HCT116 (cell line): ENCODE results near the gene GNAS. TPM values are rescaled to one million over a fixed set of nuclear protein-coding genes. Genes with fewer than 3 reads are reported as not detected.
"Not testable (repeated sequence)": the region's sequence is repeated elsewhere in the genome, so short reads cannot be mapped to it uniquely, and the experiment has no call there.

Source experiments
- ATAC-seq: fragments of 200-7000 bp; cut with Tn5 transposase; 2 replicates; pipeline ENCODE4 v1.9.1; 2020; ENCODE audit warnings: mild to moderate bottlenecking, moderate library complexity
- BruUV-seq: library from RNA; stranded (reverse); fragments of 400-500 nt; replicated peaks from 2 replicates; lab custom pipeline; 2021; lab: Mats Ljungman, UMichigan
- CTCF ChIA-PET: fragments of 300-600 bp; sonication (Branson Sonifier 250); formaldehyde crosslinking; loops from one replicate; lab custom pipeline; 2021; ENCODE audit warnings: antibody characterized with exemption; lab: Charles Lee
- POLR2A ChIA-PET: fragments of 300-600, 350-600 bp; sonication (Branson Sonifier 250); formaldehyde crosslinking; loops from one replicate; lab custom pipeline; 2021; ENCODE audit warnings: antibody characterized with exemption; lab: Charles Lee
- RAD21 ChIA-PET, 2 experiments: fragments of 300-600 bp; sonication (Branson Sonifier 250); formaldehyde crosslinking; loops; one replicate each; lab custom pipeline; 2023; ENCODE audit warnings: low total read pairs in 2 of 2; ENCODE audit not compliant: uncharacterized antibody in 2 of 2, unreplicated experiment in 2 of 2, low non-redundant PET in 1 of 2; lab: Charles Lee
- DNase-seq: peaks from one replicate; pipeline ENCODE4 v3.0.0-alpha.2; 2010; ENCODE audit warnings: low read depth, low spot score
- H2AFZ ChIP-seq: fragments of 200-600 bp; shearing (Covaris generic), sonication (generic); 2 replicates; pipeline ENCODE4 v1.6.1; 2017; ENCODE audit warnings: low read depth, mixed run types, mixed read lengths, antibody characterized with exemption, low read length; ENCODE audit not compliant: poor library complexity, severe bottlenecking
- H3K27ac ChIP-seq: 2 replicates; pipeline ENCODE4 v1.5.1; 2012; ENCODE audit warnings: low read depth, low read length
- H3K27me3 ChIP-seq: fragments of 200-600 bp; sonication (generic); 2 replicates; pipeline ENCODE4 v1.6.1; 2016; ENCODE audit warnings: mixed run types, low read length, mixed read lengths; ENCODE audit not compliant: insufficient read depth
- H3K36me3 ChIP-seq, 2 experiments: fragments of 200-500 bp in 1 of 2; fragments of 200-600 bp in 1 of 2; sonication (Bioruptor generic) in 1 of 2; sonication (generic) in 1 of 2; 2 replicates each; pipeline versions ENCODE4 v1.5.1 to v1.6.1; 2014 to 2016; ENCODE audit warnings: low read length in 2 of 2, inconsistent platforms in 1 of 2, mixed read lengths in 1 of 2, mixed run types in 1 of 2; ENCODE audit not compliant: insufficient read depth in 2 of 2, control insufficient read depth in 1 of 2
- H3K4me1 ChIP-seq, 2 experiments: fragments of 200-600 bp in 1 of 2; sonication (generic) in 1 of 2; 2 replicates each; pipeline versions ENCODE4 v1.5.1 to v1.6.1; 2012 to 2017; ENCODE audit warnings: low read length in 2 of 2, inconsistent platforms in 1 of 2, mild to moderate bottlenecking in 1 of 2, mixed read lengths in 1 of 2, mixed run types in 1 of 2, moderate library complexity in 1 of 2; ENCODE audit not compliant: insufficient read depth in 2 of 2, control insufficient read depth in 1 of 2
- H3K4me2 ChIP-seq: fragments of 200-600 bp; sonication (generic); 2 replicates; pipeline ENCODE4 v1.6.1; 2017; ENCODE audit warnings: mixed run types, low read length, mixed read lengths
- H3K4me3 ChIP-seq, 2 experiments: fragments of 200-600 bp in 1 of 2; sonication (generic) in 1 of 2; replicated peaks in 1 of 2; 2 replicates each; pipeline ENCODE4 v1.5.1; 2011 to 2016; ENCODE audit warnings: low read length in 2 of 2, control low read depth in 1 of 2, low read depth in 1 of 2, mild to moderate bottlenecking in 1 of 2, mixed read lengths in 1 of 2, mixed run types in 1 of 2
- H3K79me2 ChIP-seq: fragments of 200-600 bp; sonication (generic); 2 replicates; pipeline ENCODE4 v1.6.1; 2017; ENCODE audit warnings: mild to moderate bottlenecking, mixed run types, low read length, moderate library complexity, mixed read lengths; ENCODE audit not compliant: insufficient read depth
- H3K9ac ChIP-seq: fragments of 200-600 bp; sonication (generic); 2 replicates; pipeline ENCODE4 v1.6.1; 2016; ENCODE audit warnings: low read length, mixed read lengths
- H3K9me2 ChIP-seq: fragments of 200-600 bp; sonication (generic), shearing (Covaris generic); 2 replicates; pipeline ENCODE4 v1.6.1; 2017; ENCODE audit warnings: mixed run types, mild to moderate bottlenecking, moderate library complexity; ENCODE audit not compliant: insufficient read depth
- H3K9me3 ChIP-seq, 2 experiments: fragments of 200-500 bp in 1 of 2; fragments of 200-600 bp in 1 of 2; sonication (Bioruptor generic) in 1 of 2; sonication (generic) in 1 of 2; 2 replicates each; pipeline ENCODE4 v1.6.1; 2014 to 2017; ENCODE audit warnings: low read length in 2 of 2, mixed read lengths in 2 of 2, inconsistent platforms in 1 of 2, low read depth in 1 of 2, mild to moderate bottlenecking in 1 of 2, mixed run types in 1 of 2, moderate library complexity in 1 of 2; ENCODE audit not compliant: control insufficient read depth in 1 of 2, insufficient read depth in 1 of 2
- H4K20me1 ChIP-seq: fragments of 200-600 bp; sonication (generic), shearing (Covaris generic); 2 replicates; pipeline ENCODE4 v1.6.1; 2017; ENCODE audit warnings: mixed run types, mild to moderate bottlenecking, moderate library complexity; ENCODE audit not compliant: insufficient read depth
- ATF3 ChIP-seq: IDR thresholded peaks from 2 replicates; pipeline ENCODE4 v1.6.1; 2012
- CBX3 ChIP-seq: IDR thresholded peaks from 2 replicates; pipeline ENCODE4 v1.6.1; 2012; ENCODE audit warnings: low read depth
- CEBPB ChIP-seq: IDR thresholded peaks from 2 replicates; pipeline ENCODE4 v1.6.1; 2012; ENCODE audit warnings: low read depth
- CTCF ChIP-seq, 3 experiments: fragments of 200-600 bp in 1 of 3; sonication (generic) in 1 of 3; IDR thresholded peaks in 2 of 3; conservative IDR thresholded peaks in 1 of 3; 2 replicates each; pipeline ENCODE4 v1.5.1; 2012 to 2017; ENCODE audit warnings: low read depth in 2 of 3, low read length in 2 of 3, antibody characterized with exemption in 1 of 3, borderline replicate concordance in 1 of 3, control low read depth in 1 of 3, mild to moderate bottlenecking in 1 of 3, mixed read lengths in 1 of 3, mixed run types in 1 of 3, moderate library complexity in 1 of 3; ENCODE audit not compliant: insufficient read depth in 1 of 3
- ELF1 ChIP-seq: IDR thresholded peaks from 2 replicates; pipeline ENCODE4 v1.6.1; 2012; ENCODE audit warnings: low read depth, borderline replicate concordance
- EZH2phosphoT487 ChIP-seq: fragments of 200-600 bp; IDR thresholded peaks from 2 replicates; pipeline ENCODE4 v1.6.1; 2018; ENCODE audit warnings: antibody characterized with exemption, borderline replicate concordance
- JUND ChIP-seq: IDR thresholded peaks from 2 replicates; pipeline ENCODE4 v1.6.1; 2012
- POLR2AphosphoS5 ChIP-seq: IDR thresholded peaks from 2 replicates; pipeline ENCODE4 v1.6.1; 2011; ENCODE audit warnings: mild to moderate bottlenecking, low read depth, low read length, moderate library complexity
- SIN3A ChIP-seq: IDR thresholded peaks from 2 replicates; pipeline ENCODE4 v1.6.1; 2012; ENCODE audit warnings: low read depth
- SP1 ChIP-seq: IDR thresholded peaks from 2 replicates; pipeline ENCODE4 v1.6.1; 2012; ENCODE audit warnings: low read depth
- SRF ChIP-seq: IDR thresholded peaks from 2 replicates; pipeline ENCODE4 v1.6.1; 2012; ENCODE audit warnings: low read depth
- TCF7L2 ChIP-seq: IDR thresholded peaks from 2 replicates; pipeline ENCODE4 v1.7.0; 2011; ENCODE audit warnings: borderline replicate concordance, inconsistent platforms; ENCODE audit not compliant: insufficient read depth, insufficient read length; ENCODE audit errors: extremely low read depth
- ZFX ChIP-seq: fragments of 450-650 bp; IDR thresholded peaks from 2 replicates; pipeline ENCODE4 v1.6.1; 2017
- intact Hi-C: fragments of 100-400 bp; cut with micrococcal nuclease; formaldehyde crosslinking; loops from 2 replicates; pipeline ENCODE4 v1.10.0; 2022
- total RNA-seq: library from RNA; stranded (reverse); gene quantifications from one replicate; pipeline ENCODE4 v1.2.1, GENCODE V29; 2021; ENCODE audit not compliant: unreplicated experiment
- TF ChIP-seq, protein P1 (sequence below): IDR thresholded peaks from 2 replicates; pipeline ENCODE4 v1.6.1; 2012; ENCODE audit warnings: low read depth

GNAS gene
- total RNA-seq, 1 experiment from 2014 or later, result 699 TPM

DNA sequence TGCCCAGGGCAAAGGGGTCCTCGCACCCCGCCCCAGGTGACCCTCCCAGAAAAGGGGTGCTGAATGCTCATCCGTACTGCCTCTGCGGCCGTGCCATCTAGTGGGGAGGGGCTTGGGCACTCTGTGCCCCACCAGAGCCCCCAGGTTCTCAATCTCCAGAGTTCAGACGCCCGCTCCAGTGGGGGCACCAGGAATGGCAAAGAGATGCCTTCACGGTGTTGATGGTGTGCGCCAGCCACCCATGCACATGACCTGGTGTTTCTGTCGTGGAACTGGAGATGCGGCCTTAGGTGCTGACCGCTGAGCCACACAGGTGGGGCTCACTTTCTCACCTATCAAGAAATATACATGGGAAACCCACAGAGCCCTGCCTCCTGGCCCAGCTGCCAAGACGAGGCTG, 32.6 kb upstream of the GNAS start:
- TF ChIP-seq ZFX (no peak), JUND (no peak), POLR2AphosphoS5 (no peak), CEBPB (no peak), EZH2phosphoT487 (no peak), SIN3A (no peak), SRF (no peak), CTCF (IDR thresholded peaks at IDR 0.05 in 2 of 3, conservative IDR thresholded peaks at IDR 0.05 in 1 of 3; ENCODE audit: borderline replicate concordance in 1 of 3, insufficient read depth in 1 of 3, low read depth in 2 of 3, low read length in 2 of 3) (no peak), TCF7L2 (no peak), SP1 (no peak), CBX3 (no peak), ELF1 (no peak), ATF3 (no peak)
- TF ChIP-seq, protein P1, sequence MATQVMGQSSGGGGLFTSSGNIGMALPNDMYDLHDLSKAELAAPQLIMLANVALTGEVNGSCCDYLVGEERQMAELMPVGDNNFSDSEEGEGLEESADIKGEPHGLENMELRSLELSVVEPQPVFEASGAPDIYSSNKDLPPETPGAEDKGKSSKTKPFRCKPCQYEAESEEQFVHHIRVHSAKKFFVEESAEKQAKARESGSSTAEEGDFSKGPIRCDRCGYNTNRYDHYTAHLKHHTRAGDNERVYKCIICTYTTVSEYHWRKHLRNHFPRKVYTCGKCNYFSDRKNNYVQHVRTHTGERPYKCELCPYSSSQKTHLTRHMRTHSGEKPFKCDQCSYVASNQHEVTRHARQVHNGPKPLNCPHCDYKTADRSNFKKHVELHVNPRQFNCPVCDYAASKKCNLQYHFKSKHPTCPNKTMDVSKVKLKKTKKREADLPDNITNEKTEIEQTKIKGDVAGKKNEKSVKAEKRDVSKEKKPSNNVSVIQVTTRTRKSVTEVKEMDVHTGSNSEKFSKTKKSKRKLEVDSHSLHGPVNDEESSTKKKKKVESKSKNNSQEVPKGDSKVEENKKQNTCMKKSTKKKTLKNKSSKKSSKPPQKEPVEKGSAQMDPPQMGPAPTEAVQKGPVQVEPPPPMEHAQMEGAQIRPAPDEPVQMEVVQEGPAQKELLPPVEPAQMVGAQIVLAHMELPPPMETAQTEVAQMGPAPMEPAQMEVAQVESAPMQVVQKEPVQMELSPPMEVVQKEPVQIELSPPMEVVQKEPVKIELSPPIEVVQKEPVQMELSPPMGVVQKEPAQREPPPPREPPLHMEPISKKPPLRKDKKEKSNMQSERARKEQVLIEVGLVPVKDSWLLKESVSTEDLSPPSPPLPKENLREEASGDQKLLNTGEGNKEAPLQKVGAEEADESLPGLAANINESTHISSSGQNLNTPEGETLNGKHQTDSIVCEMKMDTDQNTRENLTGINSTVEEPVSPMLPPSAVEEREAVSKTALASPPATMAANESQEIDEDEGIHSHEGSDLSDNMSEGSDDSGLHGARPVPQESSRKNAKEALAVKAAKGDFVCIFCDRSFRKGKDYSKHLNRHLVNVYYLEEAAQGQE, result no peak
- intact Hi-C loops, result no loop called here
- no peak for ATAC-seq
- Histone ChIP-seq H3K27me3 (no peaks in the 10 kb centered on the region), H3K27ac (no peak overlapping the region), H3K9me2 (no peaks in the 10 kb centered on the region), H3K79me2 (no peaks in the 10 kb centered on the region), H3K4me3 (no peak overlapping the region), H3K36me3 (no peaks in the 10 kb centered on the region), H4K20me1 (no peaks in the 10 kb centered on the region), H3K9me3 (no peaks in the 10 kb centered on the region), H2AFZ (no peak overlapping the region), H3K4me2 (no peak overlapping the region), H3K4me1 (no peaks in the 10 kb centered on the region), H3K9ac (no peak overlapping the region)
- CTCF ChIA-PET, result no interaction called here
- RAD21 ChIA-PET, result no interaction called here
- no TSS peak for BruUV-seq
- DNase-seq, result no peak
- POLR2A ChIA-PET, result no interaction called here

DNA sequence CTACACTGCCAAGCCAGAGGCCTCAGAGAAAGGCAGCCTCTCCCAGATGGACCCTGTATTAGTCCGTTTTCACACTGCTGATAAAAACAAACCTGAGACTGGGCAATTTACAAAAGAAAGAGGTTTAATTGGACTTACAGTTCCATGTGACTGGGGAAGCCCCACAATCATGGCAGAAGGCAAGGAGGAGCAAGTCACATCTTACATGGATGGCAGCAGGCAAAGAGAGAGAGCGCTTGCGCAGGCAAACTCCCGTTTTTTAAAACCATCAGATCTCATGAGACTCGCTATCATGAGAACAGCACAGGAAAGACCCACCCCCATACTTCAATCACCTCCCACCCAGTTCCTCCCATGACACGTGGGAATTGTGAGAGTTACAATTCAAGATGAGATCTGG, 32.0 kb upstream of the GNAS start:
- RAD21 ChIA-PET, H3K79me2 ChIP-seq, H4K20me1 ChIP-seq, CTCF ChIA-PET, H3K36me3 ChIP-seq, H3K4me2 ChIP-seq, BruUV-seq, H3K27ac ChIP-seq, H3K4me3 ChIP-seq, H3K4me1 ChIP-seq, H3K9me2 ChIP-seq, H3K27me3 ChIP-seq, ATAC-seq, POLR2A ChIA-PET, intact Hi-C loops, H3K9me3 ChIP-seq, H2AFZ ChIP-seq, DNase-seq, H3K9ac ChIP-seq: not testable (repeated sequence)
